ENCODE results near the gene RCL1. TPM values are rescaled to one million over a fixed set of nuclear protein-coding genes. Genes with fewer than 3 reads are reported as not detected.
"Not testable (repeated sequence)": the region's sequence is repeated elsewhere in the genome, so short reads cannot be mapped to it uniquely, and the experiment has no call there.

RCL1 gene
- total RNA-seq, 4 donors from 2014 or later, result 15.6 to 29.3 (median 18.3) TPM

DNA sequence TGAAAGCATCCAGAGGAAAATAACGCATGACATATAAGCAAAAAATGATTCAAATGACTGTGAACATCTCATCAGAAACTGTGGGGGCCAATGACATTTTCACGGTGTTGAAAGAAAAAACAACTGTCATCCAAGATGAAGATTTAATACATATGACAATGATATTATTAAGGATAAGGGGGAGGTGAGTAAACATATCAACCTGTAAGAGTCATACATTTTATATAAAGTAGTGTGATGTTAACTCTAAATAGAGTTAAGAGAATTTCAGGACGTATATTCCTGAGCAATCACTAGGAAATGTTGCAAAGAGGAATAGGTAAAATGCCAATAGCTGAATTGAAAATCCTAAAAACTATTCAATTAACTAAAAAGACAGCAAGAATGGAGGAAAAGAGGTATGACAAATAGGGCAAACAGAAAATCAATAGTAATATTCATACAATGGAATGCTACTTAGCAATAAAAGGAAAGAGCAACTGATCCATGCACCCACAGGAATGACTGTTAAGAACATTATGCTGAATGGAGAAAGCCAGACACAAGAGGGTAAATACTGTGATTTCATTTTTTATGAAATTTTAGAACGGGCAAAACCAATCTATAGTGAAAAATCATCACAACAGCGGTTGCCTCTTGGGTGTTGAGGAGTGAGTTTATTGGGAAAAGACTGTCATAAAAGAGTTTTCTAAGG lies 99.9 kb downstream of the RCL1 start:
- H3K9me3 ChIP-seq, result no peaks in the 10 kb centered on the region
- H3K4me1 ChIP-seq, result peaks cover 0 to 3% of the 10 kb centered on the region in 2 donors
- H3K36me3 ChIP-seq, result no peaks in the 10 kb centered on the region
- no peak for DNase-seq
- no peak for TF ChIP-seq POLR2A (IDR thresholded peaks at IDR 0.05)
- H3K27ac ChIP-seq, result no peak overlapping the region
- H3K27me3 ChIP-seq, result no peaks in the 10 kb centered on the region
- 96% methylated on average over 5 of the region's 5 CpGs for WGBS, 2 donors
- intact Hi-C loops (cut with DNase I), result no loop called here
- no peak overlapping the region for H3K4me3 ChIP-seq (replicated peaks in 1 of 3)

GRCh38 chr9:4894076-4894475 lies 101.3 kb downstream of the RCL1 start:
- intact Hi-C loops (cut with DNase I), result no loop called here
- Histone ChIP-seq H3K4me3 (replicated peaks in 1 of 3) (no peak overlapping the region), H3K9me3 (no peaks in the 10 kb centered on the region), H3K27ac (no peak overlapping the region), H3K27me3 (no peaks in the 10 kb centered on the region), H3K4me1 (no peaks in the 10 kb centered on the region), H3K36me3 (no peaks in the 10 kb centered on the region)
- TF ChIP-seq, protein P1, sequence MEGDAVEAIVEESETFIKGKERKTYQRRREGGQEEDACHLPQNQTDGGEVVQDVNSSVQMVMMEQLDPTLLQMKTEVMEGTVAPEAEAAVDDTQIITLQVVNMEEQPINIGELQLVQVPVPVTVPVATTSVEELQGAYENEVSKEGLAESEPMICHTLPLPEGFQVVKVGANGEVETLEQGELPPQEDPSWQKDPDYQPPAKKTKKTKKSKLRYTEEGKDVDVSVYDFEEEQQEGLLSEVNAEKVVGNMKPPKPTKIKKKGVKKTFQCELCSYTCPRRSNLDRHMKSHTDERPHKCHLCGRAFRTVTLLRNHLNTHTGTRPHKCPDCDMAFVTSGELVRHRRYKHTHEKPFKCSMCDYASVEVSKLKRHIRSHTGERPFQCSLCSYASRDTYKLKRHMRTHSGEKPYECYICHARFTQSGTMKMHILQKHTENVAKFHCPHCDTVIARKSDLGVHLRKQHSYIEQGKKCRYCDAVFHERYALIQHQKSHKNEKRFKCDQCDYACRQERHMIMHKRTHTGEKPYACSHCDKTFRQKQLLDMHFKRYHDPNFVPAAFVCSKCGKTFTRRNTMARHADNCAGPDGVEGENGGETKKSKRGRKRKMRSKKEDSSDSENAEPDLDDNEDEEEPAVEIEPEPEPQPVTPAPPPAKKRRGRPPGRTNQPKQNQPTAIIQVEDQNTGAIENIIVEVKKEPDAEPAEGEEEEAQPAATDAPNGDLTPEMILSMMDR (IDR thresholded peaks at IDR 0.05), result no peak
- TF ChIP-seq POLR2A (IDR thresholded peaks at IDR 0.05), result no peak
- DNase-seq, result no peak
- WGBS, 2 donors, result 92 to 98% methylated on average over 4 of the region's 4 CpGs

DNA sequence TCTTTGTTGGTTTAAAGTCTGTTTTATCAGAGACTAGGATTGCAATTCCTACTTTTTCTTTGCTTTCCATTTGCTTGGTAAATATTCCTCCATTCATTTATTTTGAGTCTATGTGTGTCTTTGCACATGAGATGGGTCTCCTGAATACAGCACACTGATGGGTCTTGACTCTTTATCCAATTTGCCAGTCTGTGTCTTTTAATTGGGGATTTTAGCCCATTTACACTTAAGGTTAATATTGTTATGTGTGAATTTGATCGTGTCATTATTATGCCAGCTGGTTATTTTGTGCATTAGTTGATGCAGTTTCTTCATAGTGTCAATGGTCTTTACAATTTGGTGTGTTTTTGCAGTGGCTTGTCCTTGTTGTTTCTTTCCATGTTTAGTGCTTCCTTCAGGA lies 107.1 kb downstream of the RCL1 start:
- H3K4me1 ChIP-seq; DNase-seq; H3K27me3 ChIP-seq; H3K36me3 ChIP-seq; H3K9me3 ChIP-seq; H3K27ac ChIP-seq; intact Hi-C loops (cut with DNase I); H3K4me3 ChIP-seq (replicated peaks in 1 of 3): not testable (repeated sequence)
- WGBS, 2 donors, result 91 to 97% methylated on average over 1 of the region's 1 CpG

- intact Hi-C loops (cut with DNase I); H3K4me3 ChIP-seq (replicated peaks in 1 of 3); H3K4me1 ChIP-seq; H3K27me3 ChIP-seq; H3K27ac ChIP-seq; H3K36me3 ChIP-seq; H3K9me3 ChIP-seq: not testable (repeated sequence)
- peak; percentile 45 to 48 for DNase-seq
- WGBS, 2 donors, result 36 to 40% methylated on average over 6 to 7 of the region's 11 CpGs
These were observed 108.8 kb downstream of the RCL1 start for GRCh38 chr9:4901401-4902134.

DNA sequence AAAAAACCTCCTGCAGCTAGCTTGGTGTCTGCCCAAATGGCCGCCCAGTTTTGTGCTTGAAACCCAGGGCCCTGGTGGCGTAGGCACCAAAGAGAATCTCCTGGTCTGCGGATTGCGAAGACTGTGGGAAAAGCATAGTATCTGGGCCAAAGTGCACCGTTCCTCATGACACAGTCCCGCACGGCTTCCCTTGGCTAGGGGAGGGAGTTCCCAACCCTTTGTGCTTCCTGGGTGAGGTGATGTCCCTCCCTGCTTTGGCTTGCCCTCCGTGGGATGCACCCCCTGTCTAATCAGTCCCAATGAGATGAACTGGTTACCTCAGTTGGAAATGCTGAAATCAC lies 109.4 kb downstream of the RCL1 start:
- DNase-seq, result no peak
- TF ChIP-seq, protein P1 (IDR thresholded peaks at IDR 0.05), result no peak
- no peak for TF ChIP-seq POLR2A (IDR thresholded peaks at IDR 0.05)
- H3K36me3 ChIP-seq, result no peaks in the 10 kb centered on the region
- no peaks in the 10 kb centered on the region for H3K27me3 ChIP-seq
- no peak overlapping the region for H3K27ac ChIP-seq
- 69 to 88% methylated on average over 1 to 8 of the region's 8 CpGs for WGBS, 2 donors
- H3K4me1 ChIP-seq, result peaks cover 0 to 4% of the 10 kb centered on the region in 2 donors
- no peaks in the 10 kb centered on the region for H3K9me3 ChIP-seq
- H3K4me3 ChIP-seq (replicated peaks in 1 of 3), result no peak overlapping the region
- intact Hi-C loops (cut with DNase I), result no loop called here

DNA sequence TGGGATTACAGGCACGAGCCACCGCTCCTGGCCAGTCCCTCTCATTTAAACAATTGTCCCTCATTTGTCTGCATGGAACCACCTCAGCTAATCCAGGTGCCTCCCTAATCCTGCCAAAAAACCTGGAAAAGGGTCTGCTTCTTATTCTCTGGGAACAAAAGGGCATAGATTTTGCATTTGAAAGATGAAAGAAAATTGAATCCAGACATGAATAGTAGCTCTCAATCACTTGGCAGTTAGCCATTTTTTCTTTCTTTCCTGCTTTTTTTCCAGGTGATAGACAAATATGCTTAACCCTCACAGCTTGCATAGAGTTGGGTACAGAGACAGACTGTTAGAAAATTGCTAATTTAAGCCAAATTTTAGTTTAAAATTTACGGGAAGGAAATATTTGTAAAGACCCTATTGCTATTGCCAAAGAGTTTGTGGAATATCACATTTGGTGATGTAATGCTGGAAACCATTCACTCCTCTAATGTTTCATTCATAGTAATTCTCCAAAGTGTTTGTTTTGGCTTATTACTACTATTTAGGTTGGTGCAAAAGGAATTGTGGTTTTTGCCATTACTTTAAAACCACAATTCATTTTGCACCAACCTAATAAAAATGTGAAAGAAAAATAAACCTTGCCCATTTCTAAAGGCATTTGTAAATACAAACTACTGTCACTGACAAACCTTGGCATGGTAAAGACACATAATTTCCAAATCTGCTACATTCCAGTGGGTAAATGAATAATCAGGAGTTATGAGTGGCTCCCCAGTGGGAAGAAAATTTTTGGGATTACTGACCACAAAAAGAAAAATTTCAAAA lies 111.8 kb downstream of the RCL1 start:
- no peaks in the 10 kb centered on the region for H3K9me3 ChIP-seq
- WGBS, 2 donors, result 87 to 91% methylated on average over 3 of the region's 3 CpGs
- H3K4me1 ChIP-seq, result peaks cover 0 to 4% of the 10 kb centered on the region in 2 donors
- DNase-seq, result no peak
- no peak overlapping the region for H3K4me3 ChIP-seq (replicated peaks in 1 of 3)
- intact Hi-C loops (cut with DNase I), result no loop called here
- no peaks in the 10 kb centered on the region for H3K36me3 ChIP-seq
- TF ChIP-seq, protein P1 (IDR thresholded peaks at IDR 0.05), result no peak
- no peaks in the 10 kb centered on the region for H3K27me3 ChIP-seq
- H3K27ac ChIP-seq, result no peak overlapping the region

Data from thyroid gland (tissue), 4 donors.